GM23338 (cell line): ENCODE measurements around the gene BCHE.

Experiments
- EZH2 ChIP-seq: fragments of 200-600 bp; sonication (generic); IDR thresholded peaks from one replicate; pipeline ENCODE4 v1.8.0; 2017; ENCODE audit warnings: antibody characterized with exemption, mild to moderate bottlenecking, low read depth; ENCODE audit not compliant: unreplicated experiment
- POLR2AphosphoS5 ChIP-seq: IDR thresholded peaks from 2 replicates; pipeline ENCODE4 v1.6.1; 2016; ENCODE audit warnings: antibody characterized with exemption, low read depth

- TF ChIP-seq POLR2AphosphoS5, result no peak
- TF ChIP-seq EZH2, result no peak
These were observed 30.9 kb upstream of the BCHE start for GRCh38 chr3:165868088-165868487.
